Hematopoietic multipotent progenitor cell treated with erythropoietin and hydrocortisone succinate and interleukin-3 and kit ligand, for 8 days (in vitro differentiated cells): Measurements from ENCODE around the gene SERPINA10.
"Not testable (repeated sequence)": the region's sequence is repeated elsewhere in the genome, so short reads cannot be mapped to it uniquely, and the experiment has no call there.

ENCODE experiments used
- DNase-seq: peaks from one replicate; pipeline ENCODE4 v3.0.0-alpha.2; 2015

SERPINA10 gene

DNA sequence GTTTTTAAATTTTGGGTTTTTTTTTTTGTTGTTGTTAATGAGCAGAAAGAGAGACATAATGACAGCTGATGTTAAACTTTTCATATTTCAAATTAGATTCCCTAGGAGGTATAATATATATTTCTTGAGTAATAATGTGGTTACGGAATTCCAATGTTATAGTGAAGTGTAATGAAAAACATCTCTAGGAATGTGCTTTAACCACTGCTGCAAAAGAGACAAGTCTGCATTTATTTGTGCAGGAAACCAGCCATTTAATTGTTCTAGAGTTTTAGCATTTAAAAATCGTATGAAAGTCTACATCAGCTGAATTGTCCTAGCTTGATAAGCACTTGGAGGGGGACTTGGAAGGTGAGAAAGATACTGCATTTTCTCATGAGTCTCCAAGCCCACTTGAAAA is 14.3 kb downstream of the SERPINA10 start:
- no peak for DNase-seq

DNA sequence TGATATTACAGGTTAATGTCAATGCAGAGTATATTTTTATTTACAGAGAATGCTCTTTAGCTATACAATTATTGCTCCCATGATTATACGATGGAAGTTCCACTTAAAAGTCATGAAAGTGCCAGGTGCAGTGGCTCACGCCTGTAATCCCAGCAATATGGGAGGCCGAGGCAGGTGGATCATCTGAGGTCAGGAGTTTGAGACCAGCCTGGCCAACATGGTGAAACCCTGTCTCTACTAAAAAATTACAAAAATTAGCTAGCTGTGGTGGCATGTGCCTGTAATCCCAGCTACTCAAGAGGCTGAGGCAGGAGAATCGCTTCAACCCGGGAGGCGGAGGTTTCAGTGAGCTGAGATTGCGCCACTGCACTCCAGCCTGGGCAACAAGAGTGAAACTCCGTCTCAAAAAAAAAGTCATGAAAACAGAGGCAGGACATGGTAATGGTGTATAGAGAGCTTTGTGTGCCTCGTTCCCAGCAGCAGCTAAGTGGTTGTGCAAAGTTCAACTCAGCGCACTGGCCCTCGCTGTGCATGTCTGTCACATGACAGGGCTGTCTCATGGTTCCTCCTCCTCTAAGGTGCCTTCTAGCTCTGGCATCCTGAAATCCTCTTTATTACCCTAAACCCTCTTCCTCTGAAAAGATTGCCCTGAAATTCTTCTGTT is 16.0 kb downstream of the SERPINA10 start:
- DNase-seq = not testable (repeated sequence)

DNA sequence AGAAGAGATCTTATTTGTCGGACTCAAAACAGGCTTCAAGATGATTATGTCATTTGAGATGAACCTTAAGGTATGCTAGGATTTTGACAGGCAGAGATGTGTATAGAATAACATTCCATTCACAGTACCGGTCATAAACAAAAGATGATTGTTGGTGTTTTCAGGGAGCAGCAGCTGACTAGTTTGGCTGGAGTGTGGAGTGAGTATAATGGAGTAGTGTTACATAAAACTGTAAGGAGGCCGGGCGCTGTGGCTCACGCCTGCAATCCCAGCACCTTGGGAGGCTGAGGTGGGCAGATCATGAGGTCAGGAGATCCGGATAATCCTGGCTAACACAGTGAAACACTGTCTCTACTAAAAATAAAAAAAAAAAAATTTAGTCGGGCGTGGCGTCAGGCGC is 23.9 kb downstream of the SERPINA10 start:
- DNase-seq = no peak

DNA sequence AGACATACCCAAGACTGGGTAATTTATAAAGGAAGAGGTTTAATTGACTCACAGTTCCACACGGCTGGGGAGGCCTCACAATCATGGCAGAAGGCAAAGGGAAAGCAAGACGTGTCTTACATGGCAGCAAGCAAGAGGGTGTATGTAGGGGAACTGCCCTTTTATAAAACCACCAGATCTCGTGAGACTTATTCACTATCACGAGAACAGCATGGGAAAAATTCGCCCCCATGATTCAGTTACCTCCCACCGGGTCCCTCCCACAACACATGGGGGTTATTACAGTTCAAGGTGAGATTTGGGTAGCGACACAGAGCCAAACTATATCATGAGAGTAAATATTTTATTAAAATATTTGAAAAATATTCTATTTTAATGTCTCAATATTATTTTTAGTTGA is 24.5 kb downstream of the SERPINA10 start:
- DNase-seq = not testable (repeated sequence)

DNA sequence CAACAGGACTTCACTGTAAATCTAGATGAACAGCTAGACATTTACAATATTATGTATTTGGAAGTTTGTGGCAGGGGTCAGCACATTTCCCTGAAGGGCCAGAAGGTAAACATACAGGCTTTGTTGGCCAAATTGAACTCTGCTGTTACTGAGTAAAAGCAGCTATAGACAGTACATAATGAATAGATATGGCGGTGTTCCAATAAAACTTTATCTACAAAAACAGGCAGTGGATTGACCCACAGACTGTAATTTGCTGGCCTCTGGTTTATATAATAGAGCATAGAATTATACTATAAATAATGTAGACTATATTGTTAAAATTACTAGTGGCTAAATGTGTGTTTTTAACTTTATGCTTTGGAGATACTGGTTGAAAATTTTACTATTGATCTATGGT is 25.7 kb downstream of the SERPINA10 start:
- DNase-seq = no peak

DNA sequence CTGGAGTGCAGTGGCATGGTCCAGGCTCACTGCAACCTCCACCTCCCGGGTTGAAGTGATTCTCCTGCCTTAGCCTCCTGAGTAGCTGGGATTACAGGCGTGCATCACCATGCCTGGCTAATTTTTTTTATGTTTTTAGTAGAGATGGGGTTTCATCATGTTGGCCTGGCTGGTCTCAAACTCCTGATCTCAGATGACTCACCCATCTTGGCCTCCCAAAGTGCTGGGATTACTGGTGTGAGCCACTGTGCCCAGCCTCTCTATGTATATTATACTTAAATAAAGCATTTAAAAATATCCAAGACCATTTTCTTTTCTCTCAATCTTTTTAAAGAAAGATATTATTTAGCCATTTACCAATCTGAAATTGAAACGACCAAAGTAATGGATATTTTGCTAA is 28.9 kb downstream of the SERPINA10 start:
- DNase-seq = not testable (repeated sequence)

DNA sequence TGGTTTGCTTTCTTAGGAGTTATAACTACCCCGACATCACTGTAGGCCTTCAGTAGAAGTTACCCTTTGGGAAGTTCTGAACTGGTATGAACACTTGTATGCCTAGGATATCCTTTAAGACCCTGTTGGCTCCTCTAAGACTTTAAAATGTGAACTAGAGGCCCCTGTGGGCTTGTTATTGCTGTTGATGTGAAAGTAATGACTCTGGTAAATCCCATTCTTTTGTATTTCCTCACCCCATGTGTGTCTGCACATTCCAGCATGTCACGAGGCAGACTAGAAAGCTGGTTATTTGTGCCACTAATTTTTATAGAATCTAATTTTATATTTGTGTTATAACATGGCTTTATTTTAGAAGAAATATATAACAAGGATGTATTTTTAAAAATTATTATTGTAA is 48.9 kb downstream of the SERPINA10 start:
- DNase-seq = no peak

DNA sequence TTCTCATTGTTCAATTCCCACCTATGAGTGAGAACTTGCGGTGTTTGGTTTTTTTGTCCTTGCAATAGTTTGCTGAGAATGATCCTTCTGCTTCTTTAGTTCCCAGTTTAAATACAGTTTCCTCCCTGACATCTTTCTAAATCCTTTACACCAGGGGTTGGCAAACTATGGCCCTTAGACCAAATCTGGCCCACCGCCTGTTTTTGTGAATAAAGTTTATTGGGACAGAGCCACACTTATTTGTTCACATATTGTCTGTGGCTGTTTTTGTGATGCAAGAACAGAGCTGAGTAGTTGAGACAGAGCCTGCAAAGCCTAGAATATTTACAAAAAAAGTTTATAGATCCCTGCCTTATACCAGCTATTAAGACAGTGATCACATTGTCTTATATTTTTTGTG is 53.7 kb downstream of the SERPINA10 start:
- DNase-seq = no peak

DNA sequence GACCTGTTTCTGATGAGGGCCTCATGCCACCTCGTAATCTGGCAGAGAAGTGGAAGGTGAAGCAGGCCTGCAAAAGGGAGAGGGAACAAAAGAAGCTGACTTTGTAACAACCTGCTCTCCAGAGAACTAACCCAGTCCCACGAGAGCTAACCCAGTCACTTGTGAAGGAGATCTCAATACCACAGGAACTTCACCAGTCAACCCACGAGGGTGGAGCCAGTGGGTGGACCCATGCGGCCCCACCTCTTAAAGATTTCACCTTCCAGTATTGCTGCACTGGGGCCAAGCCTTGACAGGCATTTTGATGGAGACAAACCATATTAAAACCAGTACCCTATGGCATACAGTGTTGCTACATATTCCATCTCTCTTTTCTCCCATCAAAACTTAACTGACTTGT is 55.1 kb downstream of the SERPINA10 start:
- DNase-seq = no peak

GRCh38 chr14:94237046-94237445 is 56.0 kb downstream of the SERPINA10 start:
- DNase-seq = no peak
